HepG2 (cell line): Measurements from ENCODE around the gene IGFL1. TPM values are rescaled to one million over a fixed set of nuclear protein-coding genes. Genes with fewer than 3 reads are reported as not detected.

Experiments used
- ATAC-seq: fragments of 200-7000 bp; cut with Tn5 transposase; 3 replicates; pipeline ENCODE4 v1.9.1; 2020; ENCODE audit warnings: mild to moderate bottlenecking, moderate library complexity
- BruUV-seq: library from RNA; stranded (reverse); fragments of 400-500 nt; replicated peaks from 2 replicates; lab custom pipeline; 2021; lab: Mats Ljungman, UMichigan
- CTCF ChIA-PET: fragments of 300-600 bp; formaldehyde crosslinking; extraction: SDS; loops from one replicate; lab custom pipeline; 2021; ENCODE audit warnings: low total read pairs, inconsistent platforms, low intra/inter-chr PET ratio; lab: Yijun Ruan, JAX
- POLR2A ChIA-PET: fragments of 350-600 bp; sonication (Branson Sonifier 250); formaldehyde crosslinking; loops from one replicate; lab custom pipeline; 2020; ENCODE audit warnings: antibody characterized with exemption, inconsistent platforms; lab: Yijun Ruan, JAX
- DNase-seq: peaks from one replicate; pipeline ENCODE4 v3.0.0-alpha.2; 2015; ENCODE audit warnings: low spot score
- FAIRE-seq: peaks from 3 replicates; lab custom pipeline; 2011; peaks lifted over from hg19 to GRCh38; lab: Jason Lieb, UNC
- H2AFZ ChIP-seq: one replicate; pipeline ENCODE4 v1.6.1; 2011; ENCODE audit warnings: low read length, inconsistent platforms
- H3K27ac ChIP-seq: fragments of 300-600 bp; 3 replicates; pipeline ENCODE4 v1.8.0; 2011; ENCODE audit warnings: mixed run types, mild to moderate bottlenecking, mixed read lengths, low read length, inconsistent platforms; ENCODE audit not compliant: insufficient read depth; ENCODE audit errors: extremely low read length
- H3K27me3 ChIP-seq, 2 experiments: fragments of 200-600 bp in 1 of 2; 2 replicates in 1 of 2; 3 replicates in 1 of 2; pipeline versions ENCODE4 v1.6.0 to v1.8.0; 2011; ENCODE audit warnings: low read length in 2 of 2, mild to moderate bottlenecking in 2 of 2, moderate library complexity in 2 of 2, inconsistent platforms in 1 of 2; ENCODE audit not compliant: insufficient read depth in 2 of 2, control insufficient read depth in 1 of 2
- H3K36me3 ChIP-seq, 2 experiments: fragments of 200-600 bp in 1 of 2; replicated peaks in 1 of 2; 2 replicates in 1 of 2; 3 replicates in 1 of 2; pipeline versions ENCODE4 v1.5.1 to v1.8.0; 2011; ENCODE audit warnings: low read length in 2 of 2, inconsistent platforms in 1 of 2; ENCODE audit not compliant: insufficient read depth in 2 of 2, control insufficient read depth in 1 of 2
- H3K4me1 ChIP-seq: 2 replicates; pipeline ENCODE4 v1.5.1; 2012; ENCODE audit warnings: low read length, inconsistent platforms; ENCODE audit not compliant: insufficient read depth
- H3K4me2 ChIP-seq: 2 replicates; pipeline ENCODE4 v1.6.0; 2011; ENCODE audit warnings: low read depth, low read length, inconsistent platforms
- H3K4me3 ChIP-seq, 3 experiments: fragments of 200-600 bp in 1 of 3; sonication (generic), shearing (Covaris generic) in 1 of 3; replicated peaks in 1 of 3; 2 replicates each; pipeline ENCODE4 v1.5.1; 2011 to 2016; ENCODE audit warnings: low read length in 3 of 3, inconsistent platforms in 2 of 3, low read depth in 2 of 3, mild to moderate bottlenecking in 2 of 3, control low read depth in 1 of 3, mixed read lengths in 1 of 3; ENCODE audit not compliant: insufficient read depth in 1 of 3
- H3K79me2 ChIP-seq: one replicate; pipeline ENCODE4 v1.6.1; 2011; ENCODE audit warnings: low read length, inconsistent platforms; ENCODE audit not compliant: insufficient read depth
- H3K9ac ChIP-seq: 2 replicates; pipeline ENCODE4 v1.6.0; 2011; ENCODE audit warnings: mild to moderate bottlenecking, low read depth, low read length, inconsistent platforms; ENCODE audit not compliant: insufficient read depth
- H3K9me3 ChIP-seq: 2 replicates; pipeline ENCODE4 v1.5.1; 2012; ENCODE audit warnings: mild to moderate bottlenecking, low read length
- H4K20me1 ChIP-seq: 2 replicates; pipeline ENCODE4 v1.6.0; 2011; ENCODE audit warnings: inconsistent platforms, mild to moderate bottlenecking, low read length, moderate library complexity; ENCODE audit not compliant: insufficient read depth
- FOXA3 ChIP-seq: IDR thresholded peaks from 2 replicates; pipeline ENCODE4 v1.6.1; 2016; ENCODE audit warnings: missing genetic modification reagents, missing compliant biosample characterization
- HHEX ChIP-seq: IDR thresholded peaks from 2 replicates; pipeline ENCODE4 v1.6.1; 2016; ENCODE audit warnings: control low read depth
- MAF1 ChIP-seq: sonication (generic); formaldehyde crosslinking; IDR thresholded peaks from 2 replicates; pipeline ENCODE4 v1.5.0; 2020; ENCODE audit warnings: missing genetic modification reagents, borderline replicate concordance
- MAFF ChIP-seq: IDR thresholded peaks from 2 replicates; pipeline ENCODE4 v1.6.1; 2011; ENCODE audit warnings: low read depth, low read length, improper control_type of control experiment
- MATR3 ChIP-seq: sonication (generic); formaldehyde crosslinking; IDR thresholded peaks from 2 replicates; pipeline ENCODE4 v1.4.0; 2020; ENCODE audit warnings: missing genetic modification reagents
- MTF2 ChIP-seq: sonication (generic); formaldehyde crosslinking; IDR thresholded peaks from 2 replicates; pipeline ENCODE4 v1.5.0; 2020; ENCODE audit warnings: missing genetic modification reagents, borderline replicate concordance
- PHF8 ChIP-seq: sonication (generic); formaldehyde crosslinking; IDR thresholded peaks from 2 replicates; pipeline ENCODE4 v1.5.0; 2020; ENCODE audit warnings: missing genetic modification reagents
- RXRB ChIP-seq: IDR thresholded peaks from 2 replicates; pipeline ENCODE4 v1.6.1; 2016; ENCODE audit warnings: borderline replicate concordance, missing genetic modification reagents, missing compliant biosample characterization
- SMAD3 ChIP-seq: sonication (generic); formaldehyde crosslinking; IDR thresholded peaks from 2 replicates; pipeline ENCODE4 v1.4.0; 2020; ENCODE audit warnings: missing genetic modification reagents
- THAP11 ChIP-seq: IDR thresholded peaks from 2 replicates; pipeline ENCODE4 v1.6.1; 2016; ENCODE audit warnings: missing biosample characterization, missing genetic modification reagents
- USF2 ChIP-seq, 2 experiments: sonication (generic) in 1 of 2; formaldehyde crosslinking in 1 of 2; IDR thresholded peaks; 2 replicates each; pipeline versions ENCODE4 v1.5.1 to v1.6.1; 2011 to 2020; ENCODE audit warnings: borderline replicate concordance in 1 of 2, low read depth in 1 of 2, low read length in 1 of 2, mild to moderate bottlenecking in 1 of 2, missing genetic modification reagents in 1 of 2, moderate library complexity in 1 of 2
- ZC3H4 ChIP-seq: sonication (generic); formaldehyde crosslinking; IDR thresholded peaks from 2 replicates; pipeline ENCODE4 v1.4.0; 2020; ENCODE audit warnings: missing genetic modification reagents, borderline replicate concordance
- ZNF501 ChIP-seq: sonication (generic); formaldehyde crosslinking; IDR thresholded peaks from 2 replicates; pipeline ENCODE4 v1.5.1; 2020; ENCODE audit warnings: mild to moderate bottlenecking, moderate library complexity, missing genetic modification reagents
- ZNF570 ChIP-seq: sonication (generic); formaldehyde crosslinking; IDR thresholded peaks from 2 replicates; pipeline ENCODE4 v1.4.0; 2020; ENCODE audit warnings: mild to moderate bottlenecking, missing genetic modification reagents, borderline replicate concordance
- ZNF572 ChIP-seq: sonication (generic); formaldehyde crosslinking; IDR thresholded peaks from 2 replicates; pipeline ENCODE4 v1.5.1; 2020; ENCODE audit warnings: mild to moderate bottlenecking, missing genetic modification reagents
- ZNF616 ChIP-seq: sonication (generic); formaldehyde crosslinking; IDR thresholded peaks from 2 replicates; pipeline ENCODE4 v1.5.0; 2020; ENCODE audit warnings: low read depth, mild to moderate bottlenecking, missing genetic modification reagents
- ZNF674 ChIP-seq: sonication (generic); formaldehyde crosslinking; IDR thresholded peaks from 2 replicates; pipeline ENCODE4 v1.5.0; 2020; ENCODE audit warnings: low read depth, mild to moderate bottlenecking, missing genetic modification reagents
- ZNF777 ChIP-seq: sonication (generic); formaldehyde crosslinking; IDR thresholded peaks from 2 replicates; pipeline ENCODE4 v1.4.0; 2020; ENCODE audit warnings: missing genetic modification reagents
- WGBS: methylation state at CpG from one replicate; pipeline ENCODE4 v1.1.6; 2017; ENCODE audit warnings: low lambda C conversion rate; 5-methylcytosine and 5-hydroxymethylcytosine counted together
- in situ Hi-C: cut with HindIII; loops from 2 replicates; pipeline ENCODE4 v1.10.0; 2017; ENCODE audit warnings: low pct_unique_long_range_greater_than_20kb; ENCODE audit not compliant: extremely low pct_ligation_motif_present
- intact Hi-C: fragments of 100-400 bp; cut with micrococcal nuclease; formaldehyde crosslinking; loops from one replicate; pipeline ENCODE4 v1.10.0; 2022; ENCODE audit not compliant: unreplicated experiment
- polyA plus RNA-seq, 8 experiments: library from polyadenylated mRNA; depleted of rRNA in 3 of 8; stranded (reverse) in 7 of 8; unstranded in 1 of 8; fragments of >200 nt; fragmentation: Illumina TruSeq in 4 of 8; extraction: Trizol in 4 of 8; gene quantifications; 2 replicates each; pipeline versions ENCODE4 v1.2.1 to v1.2.3, GENCODE V29; 2011 to 2016; ENCODE audit warnings: low read depth in 4 of 8, missing spikeins in 1 of 8, mixed read lengths in 1 of 8; ENCODE audit not compliant: insufficient read depth in 1 of 8
- total RNA-seq, 5 experiments: library from RNA; depleted of rRNA; stranded (reverse); fragments of >200 nt; fragmentation: Illumina TruSeq; extraction: Trizol; gene quantifications; 2 replicates each; pipeline ENCODE4 v1.2.3, GENCODE V29; 2016; ENCODE audit warnings: low read depth in 1 of 5
- TF ChIP-seq, protein P1 (sequence below): sonication (generic); formaldehyde crosslinking; IDR thresholded peaks from 2 replicates; pipeline ENCODE4 v1.8.0; 2022; ENCODE audit warnings: mild to moderate bottlenecking, missing genetic modification reagents, borderline replicate concordance
- TF ChIP-seq, protein P2 (sequence below): sonication (generic); formaldehyde crosslinking; IDR thresholded peaks from 2 replicates; pipeline ENCODE4 v1.4.0; 2020; ENCODE audit warnings: missing genetic modification reagents, low read depth, mild to moderate bottlenecking, borderline replicate concordance

IGFL1 gene
- total and polyA plus RNA-seq, 2 of the 13 experiments (the other 11 are each of a cell fraction or from before 2014, with no cell fraction given) = not detected

DNA sequence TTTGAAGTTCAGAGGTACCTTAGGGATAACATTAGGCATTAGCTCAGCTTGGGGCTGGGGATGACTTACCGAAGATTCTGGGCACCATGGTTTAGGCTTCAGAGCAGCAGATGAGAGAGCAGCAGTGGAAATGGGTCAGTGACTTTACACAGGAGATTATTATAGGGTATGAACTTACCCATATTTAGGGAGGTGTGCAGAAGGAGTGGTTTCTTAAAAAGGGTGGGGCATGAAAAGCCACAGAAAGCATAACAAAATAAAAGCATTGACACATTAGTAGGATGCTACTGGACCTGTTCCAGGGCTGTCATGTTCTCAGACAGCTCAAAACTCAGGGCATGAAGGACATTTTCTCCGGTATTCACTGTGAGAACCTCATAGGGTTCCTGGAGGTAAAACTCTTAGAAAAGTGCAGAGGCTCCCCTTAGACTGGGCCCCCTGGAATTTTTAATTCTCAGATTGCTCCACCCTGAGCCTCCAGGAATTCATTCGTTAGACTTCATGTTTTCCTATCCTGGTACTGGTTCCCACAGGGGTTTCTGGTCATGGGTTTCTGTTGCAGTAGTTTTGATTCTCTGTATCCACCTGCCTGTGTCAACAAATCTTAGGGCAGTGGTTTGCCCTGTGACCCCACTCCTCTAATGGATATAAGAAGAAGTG is 20.7 kb downstream of the IGFL1 start:
- ATAC-seq (no peak), DNase-seq (no peak), FAIRE-seq (no peak)
- Histone ChIP-seq H3K9ac (no peak overlapping the region), H3K79me2 (no peaks in the 10 kb centered on the region), H3K4me1 (no peaks in the 10 kb centered on the region), H3K9me3 (no peaks in the 10 kb centered on the region), H3K36me3 (no peaks in the 10 kb centered on the region), H3K27me3 (peaks cover 0 to 11% of the 10 kb centered on the region in 2 experiments; a peak in 2 of 5 replicates), H3K27ac (no peak overlapping the region), H2AFZ (no peak overlapping the region), H4K20me1 (no peaks in the 10 kb centered on the region), H3K4me2 (no peak overlapping the region), H3K4me3 (no peak overlapping the region)
- WGBS = 4% methylated on average over 3 of the region's 3 CpGs
- in situ Hi-C loops (no loop called here), intact Hi-C loops (no loop called here)
- TF ChIP-seq ZNF616 (CRISPR knock-in tag) = no peak
- TF ChIP-seq THAP11 (CRISPR knock-in tag) = no peak
- no peak for TF ChIP-seq ZC3H4 (CRISPR knock-in tag)
- no peak for TF ChIP-seq MATR3 (CRISPR knock-in tag)
- TF ChIP-seq ZNF572 (CRISPR knock-in tag) = no peak
- TF ChIP-seq PHF8 = no peak
- TF ChIP-seq ZNF501 (CRISPR knock-in tag) = no peak
- no peak for TF ChIP-seq RXRB (CRISPR knock-in tag)
- TF ChIP-seq USF2 (IDR thresholded peaks at IDR 0.05; ENCODE audit: low read depth, low read length) = no peak
- no peak for TF ChIP-seq USF2 (CRISPR knock-in tag; IDR thresholded peaks at IDR 0.05; ENCODE audit: borderline replicate concordance)
- TF ChIP-seq ZNF674 (CRISPR knock-in tag) = no peak
- TF ChIP-seq FOXA3 (CRISPR knock-in tag) = no peak
- no peak for TF ChIP-seq HHEX (CRISPR knock-in tag)
- TF ChIP-seq, protein P1, sequence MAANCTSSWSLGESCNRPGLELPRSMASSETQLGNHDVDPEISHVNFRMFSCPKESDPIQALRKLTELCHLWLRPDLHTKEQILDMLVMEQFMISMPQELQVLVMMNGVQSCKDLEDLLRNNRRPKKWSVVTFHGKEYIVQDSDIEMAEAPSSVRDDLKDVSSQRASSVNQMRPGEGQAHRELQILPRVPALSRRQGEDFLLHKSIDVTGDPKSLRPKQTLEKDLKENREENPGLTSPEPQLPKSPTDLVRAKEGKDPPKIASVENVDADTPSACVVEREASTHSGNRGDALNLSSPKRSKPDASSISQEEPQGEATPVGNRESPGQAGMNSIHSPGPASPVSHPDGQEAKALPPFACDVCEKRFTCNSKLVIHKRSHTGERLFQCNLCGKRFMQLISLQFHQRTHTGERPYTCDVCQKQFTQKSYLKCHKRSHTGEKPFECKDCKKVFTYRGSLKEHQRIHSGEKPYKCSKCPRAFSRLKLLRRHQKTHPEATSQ = no peak
- no peak for TF ChIP-seq ZNF570 (CRISPR knock-in tag)
- TF ChIP-seq MAF1 (CRISPR knock-in tag) = no peak
- TF ChIP-seq ZNF777 (CRISPR knock-in tag) = no peak
- TF ChIP-seq MTF2 (CRISPR knock-in tag) = no peak
- no peak for TF ChIP-seq MAFF
- TF ChIP-seq SMAD3 = no peak
- TF ChIP-seq, protein P2, sequence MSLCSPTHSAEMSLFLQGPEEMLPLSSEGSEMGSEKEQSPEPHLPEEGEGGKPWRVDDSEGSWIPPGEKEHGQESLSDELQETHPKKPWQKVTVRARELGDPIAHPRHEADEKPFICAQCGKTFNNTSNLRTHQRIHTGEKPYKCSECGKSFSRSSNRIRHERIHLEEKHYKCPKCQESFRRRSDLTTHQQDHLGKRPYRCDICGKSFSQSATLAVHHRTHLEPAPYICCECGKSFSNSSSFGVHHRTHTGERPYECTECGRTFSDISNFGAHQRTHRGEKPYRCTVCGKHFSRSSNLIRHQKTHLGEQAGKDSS = no peak
- ChIA-PET POLR2A (no interaction called here), CTCF (no interaction called here)
- no TSS peak for BruUV-seq
